ENCODE measurements around the gene NCR2.

- TF ChIP-seq, protein P1, sequence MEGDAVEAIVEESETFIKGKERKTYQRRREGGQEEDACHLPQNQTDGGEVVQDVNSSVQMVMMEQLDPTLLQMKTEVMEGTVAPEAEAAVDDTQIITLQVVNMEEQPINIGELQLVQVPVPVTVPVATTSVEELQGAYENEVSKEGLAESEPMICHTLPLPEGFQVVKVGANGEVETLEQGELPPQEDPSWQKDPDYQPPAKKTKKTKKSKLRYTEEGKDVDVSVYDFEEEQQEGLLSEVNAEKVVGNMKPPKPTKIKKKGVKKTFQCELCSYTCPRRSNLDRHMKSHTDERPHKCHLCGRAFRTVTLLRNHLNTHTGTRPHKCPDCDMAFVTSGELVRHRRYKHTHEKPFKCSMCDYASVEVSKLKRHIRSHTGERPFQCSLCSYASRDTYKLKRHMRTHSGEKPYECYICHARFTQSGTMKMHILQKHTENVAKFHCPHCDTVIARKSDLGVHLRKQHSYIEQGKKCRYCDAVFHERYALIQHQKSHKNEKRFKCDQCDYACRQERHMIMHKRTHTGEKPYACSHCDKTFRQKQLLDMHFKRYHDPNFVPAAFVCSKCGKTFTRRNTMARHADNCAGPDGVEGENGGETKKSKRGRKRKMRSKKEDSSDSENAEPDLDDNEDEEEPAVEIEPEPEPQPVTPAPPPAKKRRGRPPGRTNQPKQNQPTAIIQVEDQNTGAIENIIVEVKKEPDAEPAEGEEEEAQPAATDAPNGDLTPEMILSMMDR (conservative IDR thresholded peaks at IDR 0.05; ENCODE audit: low read length): no peak
- TF ChIP-seq EZH2phosphoT487 (IDR thresholded peaks at IDR 0.05; ENCODE audit: borderline replicate concordance, low read depth, low read length): no peak
Observed at GRCh38 chr6:41336824-41337223, 1.4 kb downstream of the NCR2 start.

Data from OCI-LY7 (cell line).